AG09319 (cell line): Measurements from ENCODE around the gene HOXD11.

ENCODE experiments used
- DNase-seq: peaks from one replicate; pipeline ENCODE4 v3.0.0-alpha.2; 2010; ENCODE audit warnings: low read depth; ENCODE audit errors: extremely low read depth
- TF ChIP-seq, protein P1 (sequence below): IDR thresholded peaks from 2 replicates; pipeline ENCODE4 v1.5.1; 2011; ENCODE audit warnings: low read depth, mild to moderate bottlenecking, inconsistent platforms, low read length, moderate library complexity

HOXD11 gene

DNA sequence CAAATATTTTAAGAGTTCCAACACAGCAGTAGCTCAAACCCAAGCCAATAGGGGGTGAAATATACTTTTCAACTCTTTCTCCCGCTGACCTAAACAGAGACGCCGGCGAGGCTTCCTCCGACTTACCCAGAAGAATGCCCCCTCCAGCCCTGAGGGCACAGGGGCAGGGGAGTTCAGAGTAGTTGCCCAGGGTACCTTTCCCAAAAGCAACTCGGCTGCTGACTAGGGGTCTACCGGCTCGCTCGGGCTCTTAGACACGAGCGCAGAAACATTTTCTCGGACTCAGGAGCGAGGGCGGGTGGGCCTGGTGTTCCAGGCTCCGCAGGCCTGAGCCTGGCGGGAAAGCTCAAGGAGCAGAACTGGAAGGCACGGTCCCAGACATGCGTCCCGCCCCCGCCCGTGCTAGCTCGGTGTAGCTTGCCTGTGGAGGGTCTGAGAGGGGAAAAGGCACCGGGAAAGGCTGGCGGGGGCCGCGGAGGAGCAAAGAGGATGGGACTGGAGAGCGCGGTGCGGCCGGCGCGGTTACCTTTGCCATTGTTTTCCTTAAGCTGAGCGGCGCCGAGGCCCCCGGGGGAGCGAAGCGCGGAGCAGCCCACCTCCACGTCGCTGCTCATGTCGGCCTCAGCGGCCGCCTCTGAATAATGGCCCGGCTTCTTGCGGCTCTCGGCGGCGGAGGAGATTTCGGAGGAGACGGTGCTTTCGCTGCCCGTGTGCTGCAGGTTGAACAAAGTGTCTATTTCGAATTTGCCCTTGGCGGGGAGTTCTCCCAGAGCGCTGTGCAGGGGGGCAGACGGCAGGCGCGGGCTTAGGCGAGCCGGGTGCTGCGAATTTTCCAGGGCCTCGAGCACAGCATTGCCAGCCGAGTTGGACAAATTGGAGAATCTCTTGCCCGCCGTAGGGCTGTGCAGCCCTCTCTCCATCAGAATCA lies 24.0 kb upstream of the HOXD11 start:
- DNase-seq: no peak
- TF ChIP-seq, protein P1, sequence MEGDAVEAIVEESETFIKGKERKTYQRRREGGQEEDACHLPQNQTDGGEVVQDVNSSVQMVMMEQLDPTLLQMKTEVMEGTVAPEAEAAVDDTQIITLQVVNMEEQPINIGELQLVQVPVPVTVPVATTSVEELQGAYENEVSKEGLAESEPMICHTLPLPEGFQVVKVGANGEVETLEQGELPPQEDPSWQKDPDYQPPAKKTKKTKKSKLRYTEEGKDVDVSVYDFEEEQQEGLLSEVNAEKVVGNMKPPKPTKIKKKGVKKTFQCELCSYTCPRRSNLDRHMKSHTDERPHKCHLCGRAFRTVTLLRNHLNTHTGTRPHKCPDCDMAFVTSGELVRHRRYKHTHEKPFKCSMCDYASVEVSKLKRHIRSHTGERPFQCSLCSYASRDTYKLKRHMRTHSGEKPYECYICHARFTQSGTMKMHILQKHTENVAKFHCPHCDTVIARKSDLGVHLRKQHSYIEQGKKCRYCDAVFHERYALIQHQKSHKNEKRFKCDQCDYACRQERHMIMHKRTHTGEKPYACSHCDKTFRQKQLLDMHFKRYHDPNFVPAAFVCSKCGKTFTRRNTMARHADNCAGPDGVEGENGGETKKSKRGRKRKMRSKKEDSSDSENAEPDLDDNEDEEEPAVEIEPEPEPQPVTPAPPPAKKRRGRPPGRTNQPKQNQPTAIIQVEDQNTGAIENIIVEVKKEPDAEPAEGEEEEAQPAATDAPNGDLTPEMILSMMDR: no peak

DNA sequence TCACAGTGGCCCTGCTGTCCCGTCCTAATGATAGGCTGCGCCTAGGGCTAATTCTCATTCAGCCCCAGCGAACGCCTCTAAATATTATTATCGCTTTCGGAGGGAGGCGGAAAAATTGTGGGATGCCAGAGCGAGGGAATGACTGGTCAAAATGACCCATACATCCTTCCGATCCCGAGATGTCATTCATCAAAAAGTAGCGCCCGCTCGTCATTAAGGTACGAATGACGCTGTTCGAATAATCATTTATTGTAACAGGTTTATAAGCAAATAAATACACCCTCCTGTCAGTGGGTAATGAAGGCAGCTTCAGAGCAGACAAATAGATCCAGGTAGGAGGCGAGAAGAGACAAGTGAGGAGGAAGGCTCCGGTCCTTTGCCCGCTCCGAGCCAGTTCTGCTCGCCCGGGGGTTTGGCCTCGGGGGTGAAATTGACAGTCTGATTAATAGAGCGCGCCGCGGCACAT lies 23.3 kb upstream of the HOXD11 start, which contains the start of gene EVX2:
EVX2 (minus strand) TSS at position 167 of the 466 bp plus-strand sequence. CDS start 186 bp downstream, outside the sequence.
- TF ChIP-seq, protein P1: no peak
- DNase-seq: no peak

DNA sequence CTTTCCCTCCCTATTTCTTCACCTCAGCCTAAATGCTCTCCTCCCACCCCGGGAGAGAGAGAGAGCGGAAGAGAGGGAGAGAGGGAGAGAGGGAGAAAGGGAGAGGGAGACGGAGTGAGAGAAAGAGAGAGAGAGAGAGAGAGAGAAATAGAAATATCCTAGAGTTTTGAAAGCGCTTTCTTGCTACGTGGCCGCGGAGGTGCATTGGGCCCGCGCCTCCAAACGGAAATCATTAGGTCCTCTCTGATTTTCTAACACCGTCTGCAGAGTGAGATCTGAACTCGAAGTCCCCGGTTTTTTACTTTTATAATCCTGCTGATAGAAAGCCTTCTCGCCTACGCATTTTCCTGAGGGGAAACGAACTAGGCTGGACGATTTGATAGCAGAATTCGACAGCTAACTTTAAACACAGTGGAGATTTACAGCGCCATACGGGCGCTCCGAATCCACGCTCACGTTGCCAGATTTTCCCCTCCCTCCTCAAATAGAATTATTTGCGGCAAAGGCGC lies 22.4 kb upstream of the HOXD11 start:
- no peak for DNase-seq
- TF ChIP-seq, protein P1: no peak

DNA sequence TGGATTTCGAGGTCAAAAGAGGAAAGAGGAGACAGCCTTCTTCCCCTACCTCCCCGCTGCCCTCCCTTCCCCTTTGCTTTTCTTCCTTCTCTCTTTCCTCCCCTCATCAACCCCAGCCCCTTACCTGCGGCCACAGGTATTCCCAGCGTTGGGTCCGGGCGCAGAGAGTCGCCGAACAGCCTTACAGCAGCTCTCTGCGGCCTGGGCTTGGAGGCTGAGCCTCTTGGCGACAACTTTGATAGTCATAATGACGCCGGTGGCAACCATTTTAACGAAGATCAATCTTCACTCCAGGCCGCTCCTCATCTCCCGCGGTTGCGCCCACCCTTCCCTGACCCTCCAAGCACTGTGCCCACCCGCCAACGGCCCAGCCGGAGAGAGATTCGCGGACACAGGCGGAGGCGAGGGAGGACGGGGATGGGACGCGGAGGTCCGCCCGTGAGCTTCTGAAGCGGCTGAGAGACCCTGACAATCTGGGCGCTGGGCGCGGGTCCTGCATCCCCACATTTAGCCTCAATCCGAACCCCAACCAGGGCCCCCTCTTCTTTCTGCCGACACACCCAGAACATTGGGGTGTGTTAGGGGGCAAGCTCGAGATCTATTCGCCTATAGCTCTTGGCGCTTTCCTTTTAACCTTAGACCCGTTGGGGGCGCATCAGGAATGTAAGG lies 21.8 kb upstream of the HOXD11 start:
- DNase-seq: no peak
- TF ChIP-seq, protein P1: no peak

DNA sequence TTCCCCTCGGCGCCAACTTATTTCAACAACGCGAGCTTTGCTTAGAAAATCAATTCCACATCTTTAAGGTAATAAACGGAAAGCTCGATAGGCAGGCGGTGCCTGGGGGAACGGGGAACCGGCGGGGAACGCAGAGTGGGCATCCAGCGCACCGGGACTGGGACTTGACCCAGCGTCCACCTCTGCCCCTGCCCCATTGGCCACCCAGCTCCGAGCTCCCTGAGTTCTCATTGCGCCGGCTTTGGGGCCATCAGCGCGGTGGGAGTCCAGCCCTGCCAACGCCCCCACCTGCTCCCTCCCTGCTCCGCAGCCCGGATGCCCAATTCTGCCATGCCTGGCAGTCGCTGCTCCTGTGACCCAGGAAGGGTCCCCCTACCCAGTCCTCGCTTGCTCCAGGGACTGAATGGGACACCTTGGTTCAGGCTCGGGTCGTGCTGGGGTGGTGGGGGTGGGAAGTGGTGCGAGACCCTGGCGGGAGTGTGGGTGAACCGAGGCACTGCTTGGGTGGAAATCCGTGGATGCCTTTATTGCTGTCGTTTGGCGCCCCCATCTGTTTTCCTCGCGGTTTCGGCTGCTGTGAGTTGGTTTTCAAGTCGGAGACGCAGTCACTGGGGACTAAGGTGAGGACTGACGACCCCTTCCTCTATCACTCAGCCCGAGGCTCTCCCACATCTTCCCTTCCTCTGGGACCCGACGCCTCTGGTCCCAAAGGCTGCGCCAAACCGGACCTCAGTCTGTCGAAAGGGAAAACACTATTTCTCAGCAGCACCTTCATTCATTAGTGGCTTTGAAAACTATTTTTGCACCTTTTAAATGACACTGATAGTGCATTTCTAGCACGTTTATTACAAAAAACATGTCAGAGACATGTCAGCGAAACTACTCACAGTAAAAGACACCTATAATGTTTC lies 21.0 kb upstream of the HOXD11 start:
- no peak for DNase-seq
- TF ChIP-seq, protein P1: peak; percentile 63

DNA sequence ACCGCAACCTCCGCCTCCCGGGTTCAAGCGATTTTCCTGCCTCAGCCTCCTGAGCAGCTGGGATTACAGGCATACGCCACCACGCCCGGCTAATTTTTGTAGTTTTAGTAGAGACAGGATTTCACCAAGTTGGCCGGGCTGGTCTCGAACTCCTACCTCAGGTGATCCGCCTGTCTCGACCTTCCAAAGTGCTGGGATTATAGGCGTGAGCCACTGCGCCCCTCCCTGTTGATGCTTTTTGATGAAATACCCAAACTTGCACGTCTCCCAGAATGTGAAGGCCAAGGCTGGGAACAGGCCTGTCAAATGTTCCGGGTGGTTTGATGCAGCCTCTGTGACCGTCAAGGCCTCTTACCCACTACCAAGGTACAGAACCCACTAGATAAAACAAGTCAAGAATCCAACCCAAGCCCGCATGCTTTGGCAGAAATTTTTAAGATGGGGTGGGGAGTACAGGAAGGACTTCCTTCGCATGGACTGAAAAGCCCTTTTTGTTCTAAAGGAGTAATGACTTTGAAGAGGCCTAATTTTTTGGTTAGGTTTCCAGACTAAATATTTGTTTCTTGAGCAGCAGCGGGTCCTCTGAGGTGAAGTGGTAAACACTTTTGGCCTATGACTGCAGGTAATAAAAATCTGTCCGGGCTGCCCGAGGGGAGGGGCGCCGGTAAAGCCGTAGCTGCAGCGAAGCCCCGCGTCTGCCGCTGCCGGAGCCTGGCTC lies 19.6 kb upstream of the HOXD11 start:
- TF ChIP-seq, protein P1: no peak
- no peak for DNase-seq
